ENCODE results near the gene TCFL5. TPM values are rescaled to one million over a fixed set of nuclear protein-coding genes. Genes with fewer than 3 reads are reported as not detected.
A peak's percentile ranks its signal among the peaks of the same experiment; 100 is the strongest.

TCFL5 gene
- polyA plus RNA-seq, 2 donors, result 2.8 to 3.5 TPM

DNA sequence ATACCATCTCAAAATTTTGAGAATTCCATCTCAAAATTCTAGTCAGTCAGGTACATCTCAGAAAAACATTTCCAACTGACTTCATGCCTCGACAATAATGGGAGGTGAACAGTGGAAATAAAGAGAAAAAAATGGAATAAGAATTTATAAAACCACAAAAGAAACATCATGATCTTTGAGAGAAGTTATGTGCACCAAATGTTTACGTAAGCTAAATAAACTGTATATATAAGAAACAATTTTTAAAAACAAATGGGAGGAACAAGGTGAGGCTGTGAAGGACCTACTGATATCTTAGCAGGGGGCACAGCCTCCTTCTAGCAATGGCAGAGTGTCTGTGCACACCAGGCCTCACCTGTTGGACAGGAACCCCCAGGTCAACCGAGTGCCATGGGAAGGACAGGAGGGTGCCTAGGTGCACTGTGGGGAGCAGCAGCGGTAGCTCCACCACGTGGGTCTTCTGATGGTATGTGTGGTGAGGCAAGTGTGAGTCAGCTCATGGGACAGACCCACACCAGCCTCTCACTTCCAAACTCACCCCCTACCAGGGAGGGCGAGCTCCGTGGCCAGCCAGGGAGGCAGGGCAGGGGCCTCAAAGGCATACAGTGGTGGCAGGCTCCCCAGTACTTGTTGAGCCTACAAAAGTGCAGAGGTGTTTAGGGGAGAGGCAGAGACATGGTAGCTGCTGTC, 41.4 kb upstream of the TCFL5 start:
- Histone ChIP-seq H3K4me1 (ENCODE audit: control insufficient read depth in 2 of 2, insufficient read depth in 2 of 2, low read length in 1 of 2) (peaks cover 4 to 16% of the 10 kb centered on the region in 2 donors), H3K27me3 (ENCODE audit: control insufficient read depth in 1 of 2, insufficient read depth in 2 of 2, low read length in 2 of 2) (no peaks in the 10 kb centered on the region), H3K9me3 (ENCODE audit: control insufficient read depth in 2 of 2, insufficient read depth in 1 of 2, low read depth in 1 of 2, low read length in 1 of 2) (no peaks in the 10 kb centered on the region), H3K27ac (ENCODE audit: low read depth in 2 of 2, low read length in 1 of 2) (no peak overlapping the region), H3K36me3 (ENCODE audit: control insufficient read depth in 2 of 2, insufficient read depth in 2 of 2, low read length in 1 of 2) (peaks cover 34% of the 10 kb centered on the region in 2 donors), H3K4me3 (ENCODE audit: low read depth in 1 of 2, low read length in 2 of 2) (no peak overlapping the region)
- 68 to 71% methylated on average over 7 of the region's 7 CpGs for WGBS, 2 donors

DNA sequence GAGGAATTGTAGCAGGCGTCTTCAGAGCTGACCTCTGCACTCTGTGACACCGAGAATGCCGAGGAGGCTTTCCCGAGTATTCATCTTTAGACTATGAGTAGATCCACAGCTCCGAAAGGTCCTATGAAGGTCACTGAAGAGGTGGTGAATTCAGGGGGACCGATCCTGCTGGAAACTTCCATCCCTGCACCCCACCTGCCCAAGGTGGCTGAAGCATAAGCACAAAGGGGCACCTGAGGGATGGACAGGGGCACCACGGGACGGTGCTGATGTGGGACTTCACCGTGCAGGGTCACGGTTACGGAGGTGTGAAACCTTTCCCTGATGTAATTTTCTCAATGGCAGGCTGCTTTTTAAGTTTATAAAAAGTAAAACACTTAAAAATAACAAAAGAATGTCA, 40.3 kb upstream of the TCFL5 start:
- Histone ChIP-seq H3K4me1 (ENCODE audit: control insufficient read depth in 2 of 2, insufficient read depth in 2 of 2, low read length in 1 of 2) (peaks cover 6 to 16% of the 10 kb centered on the region in 2 donors), H3K36me3 (ENCODE audit: control insufficient read depth in 2 of 2, insufficient read depth in 2 of 2, low read length in 1 of 2) (peaks cover 31% of the 10 kb centered on the region in 2 donors), H3K27ac (ENCODE audit: low read depth in 2 of 2, low read length in 1 of 2) (peak overlapping the region in 1 of 2 donors; percentile 2), H3K27me3 (ENCODE audit: control insufficient read depth in 1 of 2, insufficient read depth in 2 of 2, low read length in 2 of 2) (no peaks in the 10 kb centered on the region), H3K9me3 (ENCODE audit: control insufficient read depth in 2 of 2, insufficient read depth in 1 of 2, low read depth in 1 of 2, low read length in 1 of 2) (no peaks in the 10 kb centered on the region), H3K4me3 (ENCODE audit: low read depth in 1 of 2, low read length in 2 of 2) (no peak overlapping the region)
- WGBS, 2 donors, result 89 to 92% methylated on average over 11 of the region's 11 CpGs

DNA sequence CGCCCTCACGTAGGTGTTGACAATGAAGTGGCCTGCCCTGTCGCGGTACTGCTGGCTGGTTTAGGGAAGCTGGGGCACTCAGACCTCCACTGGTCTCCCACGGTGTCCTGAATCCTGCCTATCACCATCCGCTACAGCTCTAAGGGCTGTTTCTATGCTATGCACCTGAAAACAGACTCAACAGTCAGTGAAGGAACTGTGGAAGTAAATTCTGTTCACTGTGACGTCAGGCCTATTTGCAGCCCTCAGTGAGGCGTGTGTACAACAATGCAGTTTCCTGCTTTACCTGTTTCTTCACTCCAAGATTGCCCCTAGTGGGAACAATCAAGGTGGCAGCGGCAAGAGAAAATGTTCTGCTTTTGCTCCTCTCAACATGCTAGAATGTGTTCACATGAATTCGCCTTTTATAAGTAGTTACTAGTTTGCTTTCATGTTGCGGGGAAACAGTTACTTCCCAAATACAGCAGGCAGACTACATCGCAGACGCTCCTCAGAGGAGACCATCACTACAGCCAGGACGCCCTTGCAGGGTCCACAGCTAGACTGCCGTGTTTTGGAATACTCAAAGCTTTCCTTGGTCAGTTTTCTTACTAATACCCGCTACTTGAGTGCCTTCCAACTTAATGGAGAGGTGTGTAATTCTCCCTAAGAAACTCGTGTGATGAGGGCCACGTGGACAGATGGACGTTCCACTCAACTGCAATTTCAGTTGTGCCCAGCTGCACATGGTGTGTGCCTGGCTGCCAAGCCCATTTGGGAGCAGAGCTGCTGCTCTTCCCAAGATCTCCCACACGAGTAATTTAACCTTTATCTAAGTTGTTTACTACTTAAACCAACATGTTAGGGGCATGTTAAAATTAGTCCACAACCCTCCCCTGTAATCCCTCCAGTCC, 39.3 kb upstream of the TCFL5 start:
- 41 to 43% methylated on average over 20 of the region's 20 CpGs for WGBS, 2 donors
- peaks cover 22 to 28% of the 10 kb centered on the region in 2 donors for H3K36me3 ChIP-seq (ENCODE audit: control insufficient read depth in 2 of 2, insufficient read depth in 2 of 2, low read length in 1 of 2)
- peak overlapping the region; percentile 64 to 96 for H3K27ac ChIP-seq (ENCODE audit: low read depth in 2 of 2, low read length in 1 of 2)
- no peaks in the 10 kb centered on the region for H3K9me3 ChIP-seq (ENCODE audit: control insufficient read depth in 2 of 2, insufficient read depth in 1 of 2, low read depth in 1 of 2, low read length in 1 of 2)
- peaks cover 6 to 16% of the 10 kb centered on the region in 2 donors for H3K4me1 ChIP-seq (ENCODE audit: control insufficient read depth in 2 of 2, insufficient read depth in 2 of 2, low read length in 1 of 2)
- H3K27me3 ChIP-seq (ENCODE audit: control insufficient read depth in 1 of 2, insufficient read depth in 2 of 2, low read length in 2 of 2), result no peaks in the 10 kb centered on the region
- no peak overlapping the region for H3K4me3 ChIP-seq (ENCODE audit: low read depth in 1 of 2, low read length in 2 of 2)

DNA sequence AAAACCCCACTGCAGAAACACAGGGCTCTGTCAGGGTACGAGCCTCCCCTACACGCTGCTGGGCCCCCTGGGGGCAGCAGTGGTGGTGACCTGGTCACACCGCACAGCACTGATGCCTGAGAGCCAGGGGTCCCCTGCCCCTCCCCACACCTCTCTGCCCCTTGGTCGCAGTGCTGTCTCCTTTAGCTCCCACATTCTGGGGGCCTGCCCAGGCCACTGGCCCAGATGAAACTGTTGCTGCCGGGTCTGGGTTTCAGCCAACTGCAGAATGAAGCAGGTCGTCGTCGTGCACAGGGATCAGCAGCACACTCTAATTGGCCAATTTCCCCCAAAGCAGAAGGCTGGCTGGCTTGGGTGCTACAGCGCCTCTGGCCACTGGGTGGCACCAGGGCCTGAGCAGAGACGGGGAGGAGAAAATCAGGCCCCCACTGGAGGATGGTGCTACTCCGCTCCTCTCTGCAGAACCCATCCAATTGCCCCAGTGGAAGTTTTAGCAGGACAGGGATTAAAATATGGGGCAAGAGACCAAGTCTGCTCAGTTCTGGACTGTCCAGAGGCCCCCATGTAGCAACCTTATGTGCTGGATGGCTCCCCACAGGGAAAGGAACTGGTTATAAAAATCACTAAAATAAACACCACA, 38.5 kb upstream of the TCFL5 start:
- Histone ChIP-seq H3K27ac (ENCODE audit: low read depth in 2 of 2, low read length in 1 of 2) (peak overlapping the region; percentile 64 to 96), H3K4me3 (ENCODE audit: low read depth in 1 of 2, low read length in 2 of 2) (no peak overlapping the region), H3K36me3 (ENCODE audit: control insufficient read depth in 2 of 2, insufficient read depth in 2 of 2, low read length in 1 of 2) (peaks cover 14 to 27% of the 10 kb centered on the region in 2 donors), H3K9me3 (ENCODE audit: control insufficient read depth in 2 of 2, insufficient read depth in 1 of 2, low read depth in 1 of 2, low read length in 1 of 2) (no peaks in the 10 kb centered on the region), H3K4me1 (ENCODE audit: control insufficient read depth in 2 of 2, insufficient read depth in 2 of 2, low read length in 1 of 2) (peaks cover 6 to 16% of the 10 kb centered on the region in 2 donors), H3K27me3 (ENCODE audit: control insufficient read depth in 1 of 2, insufficient read depth in 2 of 2, low read length in 2 of 2) (no peaks in the 10 kb centered on the region)
- WGBS, 2 donors, result 3 to 6% methylated on average over 11 of the region's 11 CpGs

DNA sequence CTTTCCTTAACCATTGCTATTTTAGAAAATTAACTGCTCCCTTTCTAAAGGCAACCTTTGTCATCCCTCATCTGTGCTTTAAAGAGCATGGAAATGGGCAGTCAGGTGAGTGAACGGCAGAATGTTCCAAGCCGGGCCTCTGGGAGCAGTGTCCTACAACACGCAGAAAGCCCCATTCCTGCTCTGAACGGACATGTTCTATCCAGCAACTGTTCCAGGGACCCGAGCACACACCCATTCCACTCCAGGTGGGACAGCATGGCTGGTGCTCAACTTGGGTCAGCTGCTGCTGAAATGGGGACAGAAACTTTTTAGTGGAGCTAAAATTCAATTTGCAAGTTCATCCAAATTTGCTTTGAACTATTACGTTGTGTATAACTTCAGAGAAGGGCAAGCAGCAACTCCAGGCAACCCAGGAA, 38.0 kb upstream of the TCFL5 start:
- no peak overlapping the region for H3K27ac ChIP-seq (ENCODE audit: low read depth in 2 of 2, low read length in 1 of 2)
- no peak overlapping the region for H3K4me3 ChIP-seq (ENCODE audit: low read depth in 1 of 2, low read length in 2 of 2)

DNA sequence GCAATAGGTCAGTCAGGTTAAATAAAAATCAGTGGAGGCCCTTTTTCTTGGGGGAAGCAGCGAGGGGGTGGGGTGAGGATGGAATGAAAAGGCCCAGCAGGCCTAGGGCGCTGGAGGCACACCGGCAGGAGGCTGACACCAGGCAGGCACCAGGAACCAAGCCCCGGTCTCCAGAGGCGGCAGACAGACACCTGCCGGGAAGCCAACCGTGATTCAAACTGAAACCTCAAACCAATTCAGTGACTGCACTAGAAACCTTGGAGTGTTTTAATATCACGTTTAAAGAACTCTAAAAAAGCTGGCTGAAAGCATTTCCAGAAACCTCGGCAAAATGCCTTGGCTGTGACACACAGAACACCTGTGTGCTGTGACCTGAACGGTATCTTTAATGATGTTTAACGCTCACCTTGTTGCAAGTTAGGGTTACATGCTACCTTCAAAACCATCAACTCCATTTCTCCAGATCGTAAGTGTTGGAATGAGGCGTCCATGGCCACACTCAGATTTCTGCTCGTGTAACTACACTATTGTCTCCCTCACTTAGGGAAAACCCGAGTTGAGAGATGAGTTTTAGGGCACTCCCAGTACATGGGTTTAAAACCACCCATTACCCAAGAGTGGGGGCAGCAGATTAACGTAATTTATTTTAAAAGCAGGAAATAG, 37.5 kb upstream of the TCFL5 start:
- no peak overlapping the region for H3K27ac ChIP-seq (ENCODE audit: low read depth in 2 of 2, low read length in 1 of 2)
- WGBS, 2 donors, result 27 to 29% methylated on average over 16 of the region's 16 CpGs

More for the DNA sequence above, 38.0 kb upstream of the TCFL5 start:
- 10 to 16% methylated on average over 6 of the region's 6 CpGs for WGBS, 2 donors
- no peaks in the 10 kb centered on the region for H3K9me3 ChIP-seq (ENCODE audit: control insufficient read depth in 2 of 2, insufficient read depth in 1 of 2, low read depth in 1 of 2, low read length in 1 of 2)
- H3K4me1 ChIP-seq (ENCODE audit: control insufficient read depth in 2 of 2, insufficient read depth in 2 of 2, low read length in 1 of 2), result peaks cover 6 to 16% of the 10 kb centered on the region in 2 donors
- H3K27me3 ChIP-seq (ENCODE audit: control insufficient read depth in 1 of 2, insufficient read depth in 2 of 2, low read length in 2 of 2), result no peaks in the 10 kb centered on the region
- peaks cover 12 to 29% of the 10 kb centered on the region in 2 donors for H3K36me3 ChIP-seq (ENCODE audit: control insufficient read depth in 2 of 2, insufficient read depth in 2 of 2, low read length in 1 of 2)

DNA sequence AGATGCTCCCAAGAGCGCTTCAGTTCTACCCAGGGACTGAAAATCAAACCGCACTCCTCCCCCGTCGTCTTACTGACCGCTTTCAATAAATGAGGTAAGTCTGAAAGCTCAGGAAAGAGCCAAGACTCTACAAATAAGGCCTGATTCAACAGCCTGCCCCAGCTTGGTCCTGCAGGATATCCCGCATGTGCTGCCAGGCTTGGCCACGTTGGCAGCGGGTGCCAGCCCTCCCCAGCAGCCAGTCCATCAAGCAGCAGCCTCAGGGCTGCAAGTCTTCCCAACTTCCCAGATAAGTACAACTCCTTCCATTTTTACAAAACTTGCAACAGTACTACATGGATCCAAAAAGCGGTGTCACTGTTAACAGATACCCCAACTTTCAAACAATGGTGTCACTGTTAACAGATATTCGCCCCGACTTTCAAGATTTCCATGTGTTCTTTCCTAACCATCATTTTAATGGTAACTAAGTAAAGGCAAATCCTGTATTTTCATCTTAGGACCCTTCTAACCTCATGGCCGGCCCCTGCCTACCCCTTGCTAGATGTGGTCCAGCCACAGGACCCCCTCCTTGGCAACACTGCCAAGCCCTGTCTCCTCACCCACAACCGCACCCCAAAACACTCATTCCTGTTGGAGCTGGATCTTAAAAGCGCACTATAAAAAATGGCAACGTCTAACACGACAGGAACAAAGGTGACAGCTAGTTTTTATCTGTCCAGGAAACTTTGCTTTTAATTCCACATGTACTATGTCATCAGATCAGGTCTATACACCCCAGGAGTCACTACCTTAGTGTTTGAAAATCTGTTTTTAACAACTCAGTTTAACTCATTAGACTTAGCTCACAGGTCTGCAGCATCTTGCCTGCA, 36.7 kb upstream of the TCFL5 start:
- H3K36me3 ChIP-seq (ENCODE audit: control insufficient read depth in 2 of 2, insufficient read depth in 2 of 2, low read length in 1 of 2), result peaks cover 15 to 33% of the 10 kb centered on the region in 2 donors
- H3K27ac ChIP-seq (ENCODE audit: low read depth in 2 of 2, low read length in 1 of 2), result no peak overlapping the region

More for the DNA sequence above, 37.5 kb upstream of the TCFL5 start:
- H3K9me3 ChIP-seq (ENCODE audit: control insufficient read depth in 2 of 2, insufficient read depth in 1 of 2, low read depth in 1 of 2, low read length in 1 of 2), result no peaks in the 10 kb centered on the region
- no peaks in the 10 kb centered on the region for H3K27me3 ChIP-seq (ENCODE audit: control insufficient read depth in 1 of 2, insufficient read depth in 2 of 2, low read length in 2 of 2)
- H3K4me3 ChIP-seq (ENCODE audit: low read depth in 1 of 2, low read length in 2 of 2), result no peak overlapping the region
- peaks cover 6 to 16% of the 10 kb centered on the region in 2 donors for H3K4me1 ChIP-seq (ENCODE audit: control insufficient read depth in 2 of 2, insufficient read depth in 2 of 2, low read length in 1 of 2)
- peaks cover 17 to 30% of the 10 kb centered on the region in 2 donors for H3K36me3 ChIP-seq (ENCODE audit: control insufficient read depth in 2 of 2, insufficient read depth in 2 of 2, low read length in 1 of 2)

DNA sequence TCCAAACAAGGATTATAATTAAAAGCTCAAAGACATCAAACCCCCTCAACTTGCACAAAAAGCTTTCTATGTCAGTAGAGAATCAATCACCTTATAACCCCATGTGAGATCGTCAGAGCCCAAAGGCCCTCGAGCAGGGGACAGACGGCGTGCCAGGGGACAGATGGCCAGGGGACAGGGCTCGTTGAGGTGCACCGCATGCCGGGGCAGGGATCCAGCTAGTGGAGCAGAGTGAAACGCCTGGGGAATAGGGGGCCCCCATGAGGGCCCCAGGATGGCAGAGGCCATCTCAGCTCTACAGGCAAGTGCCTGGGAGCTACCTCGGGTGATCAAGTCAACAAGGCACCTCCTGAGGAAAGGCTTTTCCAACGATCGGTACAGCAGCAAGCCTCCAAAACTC, 36.0 kb upstream of the TCFL5 start:
- no peak overlapping the region for H3K27ac ChIP-seq (ENCODE audit: low read depth in 2 of 2, low read length in 1 of 2)
- H3K4me3 ChIP-seq (ENCODE audit: low read depth in 1 of 2, low read length in 2 of 2), result no peak overlapping the region
- WGBS, 2 donors, result 52 to 70% methylated on average over 11 of the region's 11 CpGs
- H3K27me3 ChIP-seq (ENCODE audit: control insufficient read depth in 1 of 2, insufficient read depth in 2 of 2, low read length in 2 of 2), result no peaks in the 10 kb centered on the region
- H3K9me3 ChIP-seq (ENCODE audit: control insufficient read depth in 2 of 2, insufficient read depth in 1 of 2, low read depth in 1 of 2, low read length in 1 of 2), result no peaks in the 10 kb centered on the region
- H3K36me3 ChIP-seq (ENCODE audit: control insufficient read depth in 2 of 2, insufficient read depth in 2 of 2, low read length in 1 of 2), result peaks cover 12 to 31% of the 10 kb centered on the region in 2 donors
- H3K4me1 ChIP-seq (ENCODE audit: control insufficient read depth in 2 of 2, insufficient read depth in 2 of 2, low read length in 1 of 2), result peaks cover 6 to 13% of the 10 kb centered on the region in 2 donors

More for the DNA sequence above, 36.7 kb upstream of the TCFL5 start:
- WGBS, 2 donors, result 68 to 77% methylated on average over 16 of the region's 16 CpGs
- Histone ChIP-seq H3K4me1 (ENCODE audit: control insufficient read depth in 2 of 2, insufficient read depth in 2 of 2, low read length in 1 of 2) (peaks cover 6 to 16% of the 10 kb centered on the region in 2 donors), H3K27me3 (ENCODE audit: control insufficient read depth in 1 of 2, insufficient read depth in 2 of 2, low read length in 2 of 2) (no peaks in the 10 kb centered on the region), H3K4me3 (ENCODE audit: low read depth in 1 of 2, low read length in 2 of 2) (no peak overlapping the region), H3K9me3 (ENCODE audit: control insufficient read depth in 2 of 2, insufficient read depth in 1 of 2, low read depth in 1 of 2, low read length in 1 of 2) (no peaks in the 10 kb centered on the region)
